CD4-positive, alpha-beta T cell treated with Interleukin-17A for 1 hour (primary cell): Measurements from ENCODE around the gene CLK3.
"Not testable (repeated sequence)": the region's sequence is repeated elsewhere in the genome, so short reads cannot be mapped to it uniquely, and the experiment has no call there.

Experiments used
- DNase-seq: peaks from one replicate; pipeline ENCODE4 v3.0.0-alpha.2; 2020

Gene CLK3

GRCh38 chr15:74646480-74646879 is 30.8 kb downstream of the CLK3 start:
- DNase-seq: no peak

DNA sequence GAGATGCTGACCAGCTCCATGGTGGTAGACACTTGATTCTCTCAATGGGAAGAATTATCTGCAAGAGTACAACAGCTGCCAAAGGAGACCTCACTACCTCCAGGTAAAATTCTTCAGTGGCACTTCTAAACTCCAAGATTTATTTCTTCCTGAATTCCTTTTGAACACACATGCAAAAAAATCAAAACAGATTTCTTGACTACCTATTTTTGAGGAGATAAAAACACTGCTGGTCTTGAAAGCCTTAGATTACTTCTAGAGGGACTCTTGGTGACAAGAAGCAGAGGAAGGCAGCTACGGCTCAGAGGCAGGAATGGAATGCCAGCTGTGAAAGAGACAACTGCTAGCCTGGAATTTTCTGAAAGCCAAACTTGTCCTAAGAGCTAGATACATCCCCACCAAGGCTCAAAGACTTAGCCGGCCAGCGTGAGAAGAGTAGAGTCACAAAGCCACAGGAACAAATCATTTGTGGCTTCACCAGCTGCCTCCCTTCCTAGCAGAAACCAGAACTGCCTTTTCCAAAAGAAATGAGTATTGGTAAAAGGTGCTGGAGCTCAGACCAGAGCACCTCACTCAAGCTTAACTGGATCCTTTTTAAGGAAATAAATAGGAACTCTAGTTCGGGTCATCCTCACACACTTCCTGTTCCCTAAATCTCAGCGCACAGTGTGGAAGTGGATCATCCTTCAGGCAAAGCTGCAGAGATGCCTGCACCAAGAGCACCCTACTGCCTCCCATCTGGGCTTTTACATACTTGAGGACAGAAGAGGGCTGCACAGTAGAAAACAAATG is 32.6 kb downstream of the CLK3 start:
- DNase-seq: no peak

- no peak for DNase-seq
Observed at GRCh38 chr15:74651242-74651741, 35.7 kb downstream of the CLK3 start.

- no peak for DNase-seq
Observed at GRCh38 chr15:74653426-74654102, 37.9 kb downstream of the CLK3 start.

DNA sequence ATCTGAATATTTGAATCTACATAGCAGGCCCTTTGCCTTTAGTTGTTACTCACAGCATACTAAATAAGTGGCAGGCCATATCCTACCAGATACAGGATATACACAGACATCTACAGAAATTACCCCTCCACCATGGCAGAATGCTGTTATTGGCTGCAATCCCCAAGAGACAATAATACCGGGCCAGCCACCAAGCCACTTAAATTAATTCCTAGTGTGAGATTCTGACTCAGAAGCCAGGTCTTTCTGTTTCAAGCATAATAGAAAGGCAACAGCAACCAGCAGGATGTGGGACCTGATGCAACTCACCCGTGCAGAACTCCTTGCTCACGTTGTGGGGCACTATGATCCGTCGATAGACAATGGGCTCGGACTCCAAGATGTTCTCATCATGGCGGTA is 39.8 kb downstream of the CLK3 start:
- no peak for DNase-seq

DNA sequence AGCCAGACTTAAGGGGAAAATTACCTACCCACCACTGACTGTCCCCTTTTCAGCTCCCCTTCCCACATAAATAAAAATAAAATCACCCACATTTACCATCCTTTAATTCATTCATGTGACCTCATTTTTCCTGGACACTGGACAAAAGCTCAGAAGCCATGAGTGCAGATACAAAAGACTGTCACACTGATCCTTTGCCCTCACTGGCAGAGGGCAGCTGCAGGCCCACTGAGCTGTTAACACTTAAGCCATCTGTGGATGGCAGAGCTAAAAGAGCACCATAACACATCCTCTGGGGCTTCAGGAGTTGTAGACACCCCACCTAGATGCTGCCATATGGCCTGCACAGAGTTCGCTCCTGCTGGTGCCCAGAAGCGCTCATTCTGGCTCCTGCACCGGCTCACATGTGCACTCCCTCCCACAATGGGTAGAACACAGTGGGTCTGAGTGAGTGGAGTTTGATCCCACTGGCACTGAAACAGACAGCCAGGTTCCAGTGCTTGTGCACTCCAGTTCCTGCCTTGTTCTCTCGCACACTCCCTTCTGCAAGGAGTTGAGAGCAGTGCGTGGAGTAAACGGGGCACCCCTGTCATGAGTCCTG is 41.4 kb downstream of the CLK3 start:
- DNase-seq: no peak

DNA sequence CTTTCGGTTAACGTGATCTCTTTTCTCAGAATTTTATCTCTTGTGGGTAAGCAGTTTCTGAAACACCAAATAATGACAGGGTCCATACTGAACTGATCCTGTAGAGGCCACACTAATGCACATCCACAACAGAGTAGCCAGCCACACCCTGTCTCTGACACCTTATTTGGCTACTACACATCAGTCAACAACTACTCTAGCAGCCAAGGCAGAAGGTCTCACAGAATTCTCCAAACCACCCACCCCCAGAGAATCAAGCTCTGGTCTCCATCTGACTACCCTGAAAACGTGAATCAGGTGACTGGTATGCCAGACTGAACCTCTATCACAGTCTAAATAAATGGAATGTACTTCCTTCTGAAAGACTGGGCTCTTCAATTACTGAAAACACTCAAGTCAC is 42.2 kb downstream of the CLK3 start:
- DNase-seq: no peak

DNA sequence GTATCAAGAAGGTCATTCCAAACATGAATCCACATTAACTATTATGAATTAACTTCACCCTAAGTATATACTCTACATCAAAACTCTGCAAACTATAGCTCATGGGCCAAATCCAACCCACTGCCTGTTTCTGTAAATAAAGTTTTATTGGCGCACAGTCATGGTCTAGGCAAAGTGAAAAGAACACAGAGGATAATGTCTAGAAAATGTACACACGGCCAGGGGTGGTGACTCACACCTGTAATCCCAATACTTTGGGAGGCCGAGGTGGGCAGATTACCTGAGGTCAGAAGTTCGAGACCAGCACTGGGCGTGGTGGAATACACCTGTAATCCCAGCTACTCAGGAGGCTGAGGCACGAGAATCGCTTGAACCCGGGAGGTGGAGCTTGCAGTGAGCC is 45.6 kb downstream of the CLK3 start:
- DNase-seq: not testable (repeated sequence)

- DNase-seq: no peak
Observed at GRCh38 chr15:74662064-74662860, 46.6 kb downstream of the CLK3 start.

GRCh38 chr15:74663303-74664027 is 47.8 kb downstream of the CLK3 start:
- no peak for DNase-seq

- DNase-seq: no peak
Observed at GRCh38 chr15:74664028-74664616, 48.5 kb downstream of the CLK3 start.

DNA sequence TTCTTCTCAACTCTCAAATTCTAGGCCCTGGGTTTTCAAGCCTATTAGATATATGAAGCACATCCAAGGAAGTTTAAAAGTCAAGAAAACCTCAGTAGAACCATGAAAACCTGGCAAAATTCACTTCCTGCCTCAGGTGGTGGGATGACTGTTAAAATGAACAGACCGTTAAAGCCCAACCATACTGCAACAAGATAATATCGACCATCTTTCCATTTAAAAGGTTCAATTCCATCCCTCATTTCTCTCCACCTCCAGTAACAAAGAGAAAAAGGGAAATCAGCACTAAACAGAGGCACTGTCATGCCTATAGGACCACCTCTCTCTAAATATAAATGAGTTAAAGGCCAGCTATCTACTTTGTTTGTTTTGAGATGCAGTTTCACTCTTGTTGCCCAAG is 49.0 kb downstream of the CLK3 start:
- DNase-seq: no peak

DNA sequence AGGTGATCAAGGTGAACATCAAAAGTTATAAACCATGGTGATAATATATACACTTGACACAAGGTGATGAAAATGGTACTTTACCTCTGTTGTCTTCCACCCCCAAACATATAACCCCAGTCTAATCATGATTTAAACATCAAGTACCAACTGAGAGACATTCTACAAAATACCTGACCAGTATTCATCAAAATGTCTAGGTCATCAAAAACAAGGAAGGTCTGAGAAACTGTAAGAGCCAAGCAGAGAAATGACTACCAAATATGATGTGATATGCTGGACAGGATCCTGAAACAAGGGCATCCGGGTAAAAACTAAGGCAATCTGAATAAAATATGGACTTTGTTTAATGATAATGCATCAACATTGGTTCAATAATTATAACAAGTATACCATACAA is 52.3 kb downstream of the CLK3 start:
- DNase-seq: no peak

GRCh38 chr15:74669627-74670026 is 54.0 kb downstream of the CLK3 start:
- DNase-seq: no peak

DNA sequence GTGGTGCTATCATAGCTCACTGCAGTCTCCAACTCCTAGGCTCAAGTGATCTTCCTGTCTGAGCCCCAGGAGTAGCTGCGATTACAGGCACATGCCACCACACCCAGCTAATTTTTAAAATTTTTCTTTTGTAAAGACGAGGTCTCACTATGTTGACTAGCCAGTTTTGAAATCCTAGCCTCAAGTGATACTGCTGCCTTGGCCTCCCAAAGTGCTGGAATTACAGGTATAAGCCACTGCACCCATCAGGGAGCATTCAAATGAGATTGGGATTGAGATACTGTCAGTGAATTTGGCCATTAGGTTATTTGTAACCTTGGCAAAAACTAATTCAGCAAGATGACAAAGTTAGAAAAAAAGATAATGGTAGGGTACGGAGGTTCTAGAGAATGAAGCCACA is 58.5 kb downstream of the CLK3 start:
- DNase-seq: no peak

- DNase-seq: no peak
Observed at GRCh38 chr15:74676801-74677200, 61.2 kb downstream of the CLK3 start.
